DMS53 (cell line): ENCODE data around the gene RUBCN.
"Not testable (repeated sequence)": the region's sequence is repeated elsewhere in the genome, so short reads cannot be mapped to it uniquely, and the experiment has no call there.

Experiments used
- DNase-seq: peaks from one replicate; lab custom pipeline; 2025; lab: John Stamatoyannopoulos, UW

Gene RUBCN

GRCh38 chr3:197657541-197658292, 79.0 kb downstream of the RUBCN start:
- not testable (repeated sequence) for DNase-seq

- DNase-seq: not testable (repeated sequence)
Measured at GRCh38 chr3:197656960-197657359, 79.7 kb downstream of the RUBCN start.

- DNase-seq: not testable (repeated sequence)
Measured at GRCh38 chr3:197656129-197656528, 80.6 kb downstream of the RUBCN start.

- not testable (repeated sequence) for DNase-seq
Measured at GRCh38 chr3:197654998-197655330, 81.7 kb downstream of the RUBCN start.

- not testable (repeated sequence) for DNase-seq
Measured at GRCh38 chr3:197654090-197654997, 82.4 kb downstream of the RUBCN start.

GRCh38 chr3:197652860-197653259, 83.8 kb downstream of the RUBCN start:
- not testable (repeated sequence) for DNase-seq

- DNase-seq: not testable (repeated sequence)
Measured at GRCh38 chr3:197647649-197648048, 89.1 kb downstream of the RUBCN start.

- not testable (repeated sequence) for DNase-seq
Measured at GRCh38 chr3:197647191-197647590, 89.5 kb downstream of the RUBCN start.

GRCh38 chr3:197646294-197646693, 90.4 kb downstream of the RUBCN start:
- DNase-seq: not testable (repeated sequence)

GRCh38 chr3:197637556-197637955, 99.1 kb downstream of the RUBCN start:
- DNase-seq: not testable (repeated sequence)

- DNase-seq: not testable (repeated sequence)
Measured at GRCh38 chr3:197631989-197632388, 104.7 kb downstream of the RUBCN start.

GRCh38 chr3:197630766-197631165, 105.9 kb downstream of the RUBCN start:
- not testable (repeated sequence) for DNase-seq

- not testable (repeated sequence) for DNase-seq
Measured at GRCh38 chr3:197629286-197629685, 107.4 kb downstream of the RUBCN start.

- DNase-seq: not testable (repeated sequence)
Measured at GRCh38 chr3:197627772-197628523, 108.8 kb downstream of the RUBCN start.

- DNase-seq: not testable (repeated sequence)
Measured at GRCh38 chr3:197627158-197627771, 109.4 kb downstream of the RUBCN start.

- DNase-seq: not testable (repeated sequence)
Measured at GRCh38 chr3:197626404-197627157, 110.1 kb downstream of the RUBCN start.

GRCh38 chr3:197621478-197621877, 115.2 kb downstream of the RUBCN start:
- DNase-seq: not testable (repeated sequence)
